Dendritic cell treated with granulocyte-macrophage colony-stimulating factor and Interleukin-4, amounts not matched to agents 40 ng/mL and 50 ng/mL, for 4 days (primary cell): ENCODE measurements around the gene INTS14.

Experiments used
- H3K27ac Mint-ChIP-seq: one replicate; pipeline ENCODE4 v1.8.0; 2022; ENCODE audit warnings: mild to moderate bottlenecking, mixed read lengths
- H3K27me3 Mint-ChIP-seq: one replicate; pipeline ENCODE4 v1.8.0; 2022; ENCODE audit warnings: mild to moderate bottlenecking, mixed read lengths
- H3K36me3 Mint-ChIP-seq: one replicate; pipeline ENCODE4 v1.8.0; 2022; ENCODE audit warnings: low read depth, mixed read lengths
- H3K4me1 Mint-ChIP-seq: one replicate; pipeline ENCODE4 v1.8.0; 2022; ENCODE audit warnings: low read depth, mixed read lengths
- H3K4me3 Mint-ChIP-seq: one replicate; pipeline ENCODE4 v1.8.0; 2022; ENCODE audit warnings: mild to moderate bottlenecking, moderate library complexity, mixed read lengths
- H3K9me3 Mint-ChIP-seq: one replicate; pipeline ENCODE4 v1.8.0; 2022; ENCODE audit warnings: mixed read lengths
- intact Hi-C: fragments of 100-400 bp; cut with micrococcal nuclease; formaldehyde crosslinking; loops from one replicate; pipeline ENCODE4 v1.15.0; 2022

Gene INTS14

DNA sequence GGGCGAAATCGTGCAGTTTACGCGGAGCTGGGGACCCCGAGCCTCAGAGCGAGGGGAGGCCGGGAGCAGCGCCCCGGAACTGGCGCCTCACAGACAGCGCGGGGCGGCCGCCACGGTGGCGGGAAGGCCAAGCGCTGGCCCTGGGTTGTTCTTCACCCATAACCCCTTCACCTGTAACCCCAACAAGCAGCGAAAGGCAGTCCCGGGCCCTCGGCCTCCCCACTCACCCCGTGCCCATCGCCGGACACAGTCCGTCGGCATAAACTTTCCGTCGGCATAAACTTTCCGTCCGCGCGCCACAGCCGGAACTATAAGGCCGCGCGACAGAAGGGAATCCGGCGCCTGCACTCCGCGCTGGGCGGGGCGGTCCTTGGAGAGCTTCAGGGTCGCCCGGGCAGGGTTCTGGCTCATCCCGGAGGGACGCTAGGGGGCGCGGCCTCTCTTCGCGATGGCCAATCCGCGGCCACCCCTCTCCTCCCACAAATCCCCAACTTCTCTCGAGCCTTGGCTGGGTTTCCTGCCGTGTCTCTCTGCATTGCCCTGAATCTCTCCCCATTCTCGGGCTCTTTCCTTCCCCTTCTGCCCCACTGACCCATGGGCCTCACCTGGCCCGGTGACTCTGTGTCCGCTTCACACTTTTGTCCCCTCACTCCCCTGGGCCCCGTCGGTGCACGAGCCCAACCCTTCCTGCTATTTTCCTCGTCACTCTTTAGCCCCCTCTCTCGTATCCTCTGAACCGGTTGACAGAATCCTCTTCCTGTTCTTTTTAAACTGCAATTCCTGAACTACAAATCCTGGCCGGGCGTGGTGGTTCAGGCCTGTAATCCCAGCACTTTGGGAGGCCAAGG, at the start of gene INTS14:
TSS of gene INTS14 (minus strand) at position 261 of the 848 bp plus-strand sequence. CDS start 3,751 bp downstream, outside the sequence.
- peak within 1 kb of the TSS; percentile 97 for H3K27ac Mint-ChIP-seq
- H3K4me1 Mint-ChIP-seq, result peaks cover 37% of the 10 kb centered on the region
- H3K9me3 Mint-ChIP-seq, result no peaks in the 10 kb centered on the region
- peak within 1 kb of the TSS; percentile 96 for H3K4me3 Mint-ChIP-seq
- H3K27me3 Mint-ChIP-seq, result no peaks in the 10 kb centered on the region
- peaks cover 18% of the 10 kb centered on the region for H3K36me3 Mint-ChIP-seq
- intact Hi-C loops, result loop anchor here (1.0 kb wide), 2 partner anchors 94 to 258 kb away; partner anchors contain the start of genes DPP8 and RAB11A

- no peak overlapping the region for H3K4me3 Mint-ChIP-seq
These were observed 48.6 kb upstream of the INTS14 start for GRCh38 chr15:65659502-65660052.

DNA sequence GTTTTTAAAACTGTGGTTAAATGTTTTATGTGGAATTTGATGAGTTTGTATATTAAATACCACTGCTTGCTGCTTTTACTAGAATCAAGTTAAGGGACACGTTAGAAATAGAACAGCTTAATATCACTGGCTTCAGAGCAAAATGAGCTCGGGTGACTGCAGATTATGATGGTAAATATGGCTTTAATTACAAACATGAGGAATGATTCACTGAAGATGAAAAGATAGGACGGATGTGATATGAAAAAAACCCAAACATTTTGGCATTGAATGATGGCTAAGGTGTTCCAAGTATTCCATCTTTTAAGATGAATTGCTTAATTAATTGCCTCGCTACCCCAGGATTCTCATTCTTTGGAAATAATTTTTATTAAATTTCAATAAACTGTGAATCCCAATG, 44.5 kb upstream of the INTS14 start:
- intact Hi-C loops, result no loop called here
- no peak overlapping the region for H3K27ac Mint-ChIP-seq
- no peak overlapping the region for H3K4me3 Mint-ChIP-seq
- peaks cover 92% of the 10 kb centered on the region for H3K36me3 Mint-ChIP-seq
- no peaks in the 10 kb centered on the region for H3K9me3 Mint-ChIP-seq
- no peaks in the 10 kb centered on the region for H3K27me3 Mint-ChIP-seq
- no peaks in the 10 kb centered on the region for H3K4me1 Mint-ChIP-seq

More at GRCh38 chr15:65659502-65660052, 48.6 kb upstream of the INTS14 start:
- Mint-ChIP-seq H3K36me3 (peaks cover 78% of the 10 kb centered on the region), H3K4me1 (no peaks in the 10 kb centered on the region), H3K9me3 (no peaks in the 10 kb centered on the region), H3K27me3 (no peaks in the 10 kb centered on the region), H3K27ac (no peak overlapping the region)
- intact Hi-C loops, result loop anchor here (10.0 kb wide), 1 partner anchor 65 kb away; no protein-coding TSS in a partner anchor

DNA sequence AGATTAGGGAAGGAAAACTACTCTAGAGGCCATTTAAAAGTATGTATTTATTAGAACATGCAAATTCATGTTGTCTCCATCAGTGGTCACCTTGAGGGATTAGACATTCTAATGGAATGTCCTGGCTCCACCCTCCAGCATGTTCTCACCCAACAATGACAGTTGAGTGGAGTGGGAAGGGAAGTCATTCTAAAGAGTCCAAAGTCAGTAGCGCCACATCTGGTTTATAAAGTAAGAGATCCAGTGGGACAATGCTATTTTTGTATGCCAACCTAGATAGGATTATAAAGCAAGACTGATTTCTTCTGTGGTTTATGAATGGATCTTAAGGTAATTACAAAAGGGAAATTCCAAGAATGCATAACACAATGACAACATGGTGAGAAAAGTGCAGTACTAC, 44.1 kb upstream of the INTS14 start:
- intact Hi-C loops, result no loop called here
- H3K4me3 Mint-ChIP-seq, result no peak overlapping the region
- peaks cover 93% of the 10 kb centered on the region for H3K36me3 Mint-ChIP-seq

GRCh38 chr15:65653801-65654521, 43.0 kb upstream of the INTS14 start:
- Mint-ChIP-seq H3K36me3 (peaks cover 87% of the 10 kb centered on the region), H3K27ac (no peak overlapping the region), H3K27me3 (no peaks in the 10 kb centered on the region)

More for the DNA sequence above, 44.1 kb upstream of the INTS14 start:
- no peaks in the 10 kb centered on the region for H3K27me3 Mint-ChIP-seq
- no peak overlapping the region for H3K27ac Mint-ChIP-seq
- H3K4me1 Mint-ChIP-seq, result no peaks in the 10 kb centered on the region
- no peaks in the 10 kb centered on the region for H3K9me3 Mint-ChIP-seq

DNA sequence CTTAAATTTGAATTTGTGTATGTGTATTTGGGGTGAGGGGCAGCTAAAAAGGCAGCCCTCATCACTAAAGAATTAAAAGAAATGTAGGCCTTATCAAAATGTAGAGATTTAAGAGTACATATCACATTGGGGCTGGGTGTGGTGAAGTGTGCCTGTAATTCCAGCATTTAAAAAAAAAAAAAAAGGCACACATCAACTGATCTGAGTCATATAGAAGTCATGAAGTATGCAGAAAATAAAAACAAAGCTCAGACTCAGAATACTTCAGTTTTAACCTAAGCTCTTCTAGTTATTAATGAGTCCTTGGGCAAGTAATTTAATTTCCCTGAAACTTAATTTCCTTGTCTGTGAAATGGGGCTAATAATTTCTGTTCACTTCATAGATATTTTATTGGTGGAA, 42.4 kb upstream of the INTS14 start:
- H3K27ac Mint-ChIP-seq, result no peak overlapping the region
- no peaks in the 10 kb centered on the region for H3K4me1 Mint-ChIP-seq
- H3K9me3 Mint-ChIP-seq, result no peaks in the 10 kb centered on the region
- H3K27me3 Mint-ChIP-seq, result no peaks in the 10 kb centered on the region
- peaks cover 81% of the 10 kb centered on the region for H3K36me3 Mint-ChIP-seq
- no peak overlapping the region for H3K4me3 Mint-ChIP-seq
- intact Hi-C loops, result no loop called here

More at GRCh38 chr15:65653801-65654521, 43.0 kb upstream of the INTS14 start:
- intact Hi-C loops, result no loop called here
- Mint-ChIP-seq H3K4me3 (no peak overlapping the region), H3K4me1 (no peaks in the 10 kb centered on the region), H3K9me3 (no peaks in the 10 kb centered on the region)

GRCh38 chr15:65651831-65652749, 41.2 kb upstream of the INTS14 start:
- Mint-ChIP-seq H3K4me1 (peaks cover 6% of the 10 kb centered on the region), H3K9me3 (no peaks in the 10 kb centered on the region), H3K27ac (no peak overlapping the region), H3K36me3 (peaks cover 73% of the 10 kb centered on the region), H3K4me3 (no peak overlapping the region), H3K27me3 (no peaks in the 10 kb centered on the region)
- intact Hi-C loops, result no loop called here

- Mint-ChIP-seq H3K27ac (no peak overlapping the region), H3K9me3 (no peaks in the 10 kb centered on the region), H3K27me3 (no peaks in the 10 kb centered on the region), H3K4me1 (peaks cover 6% of the 10 kb centered on the region), H3K4me3 (no peak overlapping the region), H3K36me3 (peaks cover 69% of the 10 kb centered on the region)
- intact Hi-C loops, result no loop called here
These were observed 40.1 kb upstream of the INTS14 start for GRCh38 chr15:65651042-65651322.

DNA sequence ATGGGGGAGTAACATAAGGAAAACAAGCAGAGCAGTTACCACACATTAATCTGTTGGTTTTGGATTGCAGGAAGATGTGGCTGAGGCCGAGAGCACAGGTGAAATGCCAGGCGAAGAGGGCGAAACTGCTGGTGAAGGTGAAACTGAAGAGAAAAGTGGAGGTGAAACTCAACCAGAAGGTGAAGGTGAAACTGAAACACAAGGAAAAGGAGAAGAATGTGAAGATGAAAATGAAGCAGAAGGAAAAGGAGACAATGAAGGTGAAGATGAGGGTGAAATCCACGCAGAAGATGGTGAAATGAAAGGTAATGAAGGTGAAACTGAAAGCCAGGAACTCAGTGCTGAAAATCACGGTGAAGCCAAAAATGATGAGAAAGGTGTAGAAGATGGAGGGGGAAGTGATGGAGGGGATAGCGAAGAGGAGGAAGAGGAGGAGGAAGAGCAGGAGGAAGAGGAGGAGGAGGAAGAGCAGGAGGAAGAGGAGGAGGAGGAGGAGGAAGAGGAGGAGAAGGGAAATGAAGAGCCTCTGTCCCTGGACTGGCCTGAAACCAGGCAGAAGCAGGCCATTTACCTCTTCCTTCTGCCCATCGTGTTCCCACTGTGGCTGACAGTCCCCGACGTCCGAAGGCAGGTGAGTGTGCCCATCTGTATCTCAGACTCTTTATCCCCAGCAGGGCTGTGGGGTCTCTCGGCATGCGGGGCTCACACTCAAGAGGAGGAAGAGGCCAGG, 39.5 kb upstream of the INTS14 start:
- intact Hi-C loops, result no loop called here
- peaks cover 64% of the 10 kb centered on the region for H3K36me3 Mint-ChIP-seq
- no peaks in the 10 kb centered on the region for H3K9me3 Mint-ChIP-seq
- no peaks in the 10 kb centered on the region for H3K27me3 Mint-ChIP-seq
- peaks cover 6% of the 10 kb centered on the region for H3K4me1 Mint-ChIP-seq
- H3K4me3 Mint-ChIP-seq, result no peak overlapping the region
- H3K27ac Mint-ChIP-seq, result no peak overlapping the region

GRCh38 chr15:65646486-65646885, 35.6 kb upstream of the INTS14 start:
- Mint-ChIP-seq H3K27ac (no peak overlapping the region), H3K27me3 (no peaks in the 10 kb centered on the region), H3K36me3 (peaks cover 40% of the 10 kb centered on the region), H3K9me3 (no peaks in the 10 kb centered on the region), H3K4me1 (peaks cover 11% of the 10 kb centered on the region), H3K4me3 (no peak overlapping the region)
- intact Hi-C loops, result no loop called here

DNA sequence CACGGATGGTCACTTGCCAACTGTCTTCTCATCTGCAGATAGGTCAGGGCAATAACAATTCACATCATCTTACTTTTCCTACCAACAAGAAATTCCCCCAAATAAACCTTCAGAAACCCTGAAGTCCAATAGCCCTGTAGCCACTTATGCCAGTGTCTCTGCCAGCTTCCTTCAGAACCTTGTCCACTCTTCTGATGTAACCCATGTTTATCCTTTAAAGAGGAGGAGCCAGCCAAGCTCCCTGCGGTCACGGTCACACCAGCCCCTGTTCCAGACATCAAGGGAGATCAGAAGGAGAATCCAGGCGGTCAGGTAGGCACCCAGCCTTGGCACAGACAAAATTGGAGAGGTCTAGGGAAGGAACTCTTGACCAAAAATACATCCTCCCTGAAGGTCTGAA, 34.5 kb upstream of the INTS14 start:
- Mint-ChIP-seq H3K36me3 (peaks cover 29% of the 10 kb centered on the region), H3K4me1 (peaks cover 11% of the 10 kb centered on the region), H3K9me3 (no peaks in the 10 kb centered on the region), H3K27me3 (no peaks in the 10 kb centered on the region), H3K27ac (no peak overlapping the region), H3K4me3 (no peak overlapping the region)
- intact Hi-C loops, result no loop called here

DNA sequence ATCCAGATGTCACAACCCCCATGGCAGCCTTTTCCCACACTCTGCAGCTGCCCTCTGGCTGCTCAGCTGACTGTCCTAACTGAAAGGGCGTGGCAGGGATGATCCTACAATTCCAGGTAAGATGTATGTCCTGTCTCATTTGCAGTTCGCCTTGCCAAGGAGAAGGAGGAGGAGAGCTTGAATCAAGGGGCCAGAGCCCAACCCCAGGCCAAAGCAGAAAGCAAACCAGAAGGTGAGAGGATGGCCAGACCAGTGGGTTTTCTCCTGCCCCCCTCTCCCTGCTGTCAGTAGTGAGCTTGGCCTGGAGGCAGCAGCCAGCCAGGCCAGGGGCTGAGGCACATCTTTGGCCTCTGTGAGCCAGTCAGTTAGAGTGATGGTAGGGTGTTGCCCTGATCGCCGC, 33.4 kb upstream of the INTS14 start:
- H3K27me3 Mint-ChIP-seq, result no peaks in the 10 kb centered on the region
- no peak overlapping the region for H3K27ac Mint-ChIP-seq
- no peak overlapping the region for H3K4me3 Mint-ChIP-seq
- no peaks in the 10 kb centered on the region for H3K9me3 Mint-ChIP-seq
- intact Hi-C loops, result no loop called here
- H3K4me1 Mint-ChIP-seq, result peaks cover 11% of the 10 kb centered on the region
- peaks cover 25% of the 10 kb centered on the region for H3K36me3 Mint-ChIP-seq

GRCh38 chr15:65642594-65642993, 31.7 kb upstream of the INTS14 start:
- Mint-ChIP-seq H3K4me1 (peaks cover 18% of the 10 kb centered on the region), H3K27me3 (no peaks in the 10 kb centered on the region), H3K27ac (no peak overlapping the region), H3K36me3 (peaks cover 25% of the 10 kb centered on the region), H3K4me3 (no peak overlapping the region), H3K9me3 (no peaks in the 10 kb centered on the region)
- intact Hi-C loops, result no loop called here
